Retinal pigment epithelial cell (primary cell): ENCODE data around the gene ARMC9.
"Not testable (repeated sequence)": the region's sequence is repeated elsewhere in the genome, so short reads cannot be mapped to it uniquely, and the experiment has no call there.

Source experiments
- DNase-seq: peaks from one replicate; pipeline ENCODE4 v3.0.0-alpha.2; 2010; ENCODE audit warnings: low read depth
- H3K4me3 ChIP-seq: 2 replicates; pipeline ENCODE4 v1.5.1; 2011; ENCODE audit warnings: mild to moderate bottlenecking, low read length, control low read depth, moderate library complexity
- CTCF ChIP-seq: conservative IDR thresholded peaks from 2 replicates; pipeline ENCODE4 v1.5.1; 2011; ENCODE audit warnings: low read depth, low read length, control low read depth, inconsistent platforms

ARMC9 gene

GRCh38 chr2:231300722-231301076, 102.3 kb downstream of the ARMC9 start:
- no peak for TF ChIP-seq CTCF
- DNase-seq: no peak
- no peak overlapping the region for H3K4me3 ChIP-seq

GRCh38 chr2:231304259-231304658, 105.8 kb downstream of the ARMC9 start:
- not testable (repeated sequence) for H3K4me3 ChIP-seq, DNase-seq

- no peak overlapping the region for H3K4me3 ChIP-seq
- no peak for DNase-seq
- no peak for TF ChIP-seq CTCF
Observed at GRCh38 chr2:231305221-231305620, 106.8 kb downstream of the ARMC9 start.

GRCh38 chr2:231306791-231307393, 108.5 kb downstream of the ARMC9 start:
- DNase-seq: no peak
- TF ChIP-seq CTCF: no peak
- no peak overlapping the region for H3K4me3 ChIP-seq

GRCh38 chr2:231308219-231308618, 109.8 kb downstream of the ARMC9 start:
- TF ChIP-seq CTCF: no peak
- no peak for DNase-seq
- no peak overlapping the region for H3K4me3 ChIP-seq

GRCh38 chr2:231308631-231309428, 110.4 kb downstream of the ARMC9 start:
- no peak overlapping the region for H3K4me3 ChIP-seq
- no peak for TF ChIP-seq CTCF
- DNase-seq: peak; percentile 73

- H3K4me3 ChIP-seq: no peak overlapping the region
- TF ChIP-seq CTCF: no peak
- no peak for DNase-seq
Observed at GRCh38 chr2:231312066-231312465, 113.6 kb downstream of the ARMC9 start.
